ENCODE measurements around the gene ODAD4. TPM values are rescaled to one million over a fixed set of nuclear protein-coding genes. Genes with fewer than 3 reads are reported as not detected.
A peak's percentile ranks its signal among the peaks of the same experiment; 100 is the strongest.
"Not testable (repeated sequence)": the region's sequence is repeated elsewhere in the genome, so short reads cannot be mapped to it uniquely, and the experiment has no call there.

The ODAD4 gene
- total RNA-seq, 1 donor from 2014 or later: 0.63 TPM

GRCh38 chr17:42000413-42001133, 70.2 kb downstream of the ODAD4 start:
- no peaks in the 10 kb centered on the region for H3K9me3 Mint-ChIP-seq
- intact Hi-C loops (cut with micrococcal nuclease): no loop called here
- peaks cover 51% of the 10 kb centered on the region for H3K36me3 Mint-ChIP-seq (ENCODE audit: low read depth)
- H3K4me1 Mint-ChIP-seq: peaks cover 27% of the 10 kb centered on the region
- no peak overlapping the region for H3K4me3 Mint-ChIP-seq
- no peak for DNase-seq
- no peak overlapping the region for H3K27ac Mint-ChIP-seq
- no peaks in the 10 kb centered on the region for H3K27me3 Mint-ChIP-seq

- DNase-seq: no peak
- Mint-ChIP-seq H3K9me3 (no peaks in the 10 kb centered on the region), H3K36me3 (ENCODE audit: low read depth) (peaks cover 41% of the 10 kb centered on the region), H3K4me1 (peaks cover 20% of the 10 kb centered on the region), H3K4me3 (no peak overlapping the region), H3K27ac (no peak overlapping the region), H3K27me3 (no peaks in the 10 kb centered on the region)
- intact Hi-C loops (cut with micrococcal nuclease): no loop called here
Measured at GRCh38 chr17:42001729-42002128, 71.3 kb downstream of the ODAD4 start.

- Mint-ChIP-seq H3K27me3 (no peaks in the 10 kb centered on the region), H3K4me3 (no peak overlapping the region), H3K4me1 (peaks cover 19% of the 10 kb centered on the region), H3K36me3 (ENCODE audit: low read depth) (peaks cover 40% of the 10 kb centered on the region), H3K9me3 (no peaks in the 10 kb centered on the region), H3K27ac (no peak overlapping the region)
- intact Hi-C loops (cut with micrococcal nuclease): no loop called here
- no peak for DNase-seq
Measured at GRCh38 chr17:42002175-42002791, 71.9 kb downstream of the ODAD4 start.

- Mint-ChIP-seq H3K4me3 (no peak overlapping the region), H3K27me3 (no peaks in the 10 kb centered on the region), H3K4me1 (peaks cover 19% of the 10 kb centered on the region), H3K27ac (no peak overlapping the region), H3K9me3 (no peaks in the 10 kb centered on the region), H3K36me3 (ENCODE audit: low read depth) (peaks cover 38% of the 10 kb centered on the region)
- no peak for DNase-seq
- intact Hi-C loops (cut with micrococcal nuclease): no loop called here
Measured at GRCh38 chr17:42002792-42003301, 72.4 kb downstream of the ODAD4 start.

GRCh38 chr17:42005166-42005565, 74.7 kb downstream of the ODAD4 start:
- intact Hi-C loops (cut with micrococcal nuclease): no loop called here
- H3K4me3 Mint-ChIP-seq: no peak overlapping the region
- H3K36me3 Mint-ChIP-seq (ENCODE audit: low read depth): peaks cover 38% of the 10 kb centered on the region
- H3K9me3 Mint-ChIP-seq: no peaks in the 10 kb centered on the region
- peaks cover 24% of the 10 kb centered on the region for H3K4me1 Mint-ChIP-seq
- H3K27ac Mint-ChIP-seq: no peak overlapping the region
- no peak for DNase-seq
- H3K27me3 Mint-ChIP-seq: no peaks in the 10 kb centered on the region

- intact Hi-C loops (cut with micrococcal nuclease): no loop called here
- DNase-seq: no peak
- Mint-ChIP-seq H3K4me1 (peaks cover 36% of the 10 kb centered on the region), H3K27me3 (no peaks in the 10 kb centered on the region), H3K9me3 (no peaks in the 10 kb centered on the region), H3K27ac (peak overlapping the region; percentile 29), H3K4me3 (no peak overlapping the region), H3K36me3 (ENCODE audit: low read depth) (peaks cover 23% of the 10 kb centered on the region)
Measured at GRCh38 chr17:42009170-42009569, 78.8 kb downstream of the ODAD4 start.

GRCh38 chr17:42010266-42010680, 79.9 kb downstream of the ODAD4 start:
- intact Hi-C loops (cut with micrococcal nuclease); DNase-seq; H3K4me3 Mint-ChIP-seq; H3K27me3 Mint-ChIP-seq; H3K9me3 Mint-ChIP-seq: not testable (repeated sequence)
- peaks cover 23% of the 10 kb centered on the region for H3K36me3 Mint-ChIP-seq (ENCODE audit: low read depth)
- peaks cover 39% of the 10 kb centered on the region for H3K4me1 Mint-ChIP-seq
- peak overlapping the region; percentile 65 for H3K27ac Mint-ChIP-seq

GRCh38 chr17:42010898-42011516, 80.6 kb downstream of the ODAD4 start:
- DNase-seq: no peak
- Mint-ChIP-seq H3K4me3 (no peak overlapping the region), H3K4me1 (peaks cover 39% of the 10 kb centered on the region), H3K27me3 (no peaks in the 10 kb centered on the region), H3K9me3 (no peaks in the 10 kb centered on the region), H3K27ac (peak overlapping the region; percentile 65), H3K36me3 (ENCODE audit: low read depth) (peaks cover 23% of the 10 kb centered on the region)
- intact Hi-C loops (cut with micrococcal nuclease): no loop called here

- DNase-seq; intact Hi-C loops (cut with micrococcal nuclease); H3K9me3 Mint-ChIP-seq; H3K27me3 Mint-ChIP-seq; H3K4me3 Mint-ChIP-seq; H3K27ac Mint-ChIP-seq: not testable (repeated sequence)
- peaks cover 26% of the 10 kb centered on the region for H3K36me3 Mint-ChIP-seq (ENCODE audit: low read depth)
- H3K4me1 Mint-ChIP-seq: peaks cover 43% of the 10 kb centered on the region
Measured at GRCh38 chr17:42012363-42012762, 81.9 kb downstream of the ODAD4 start.

GRCh38 chr17:42013740-42014139, 83.3 kb downstream of the ODAD4 start:
- H3K4me3 Mint-ChIP-seq; H3K27me3 Mint-ChIP-seq; H3K9me3 Mint-ChIP-seq; H3K27ac Mint-ChIP-seq; DNase-seq; intact Hi-C loops (cut with micrococcal nuclease): not testable (repeated sequence)
- Mint-ChIP-seq H3K36me3 (ENCODE audit: low read depth) (peaks cover 26% of the 10 kb centered on the region), H3K4me1 (peaks cover 52% of the 10 kb centered on the region)

Other genes starting within 250 kb of the ODAD4 start
- 837 and 858 TPM in 2 replicates for gene EIF1, start 241.7 kb upstream of the ODAD4 start, total RNA-seq
- not detected in 2 replicates for gene GAST, start 218.3 kb upstream of the ODAD4 start, total RNA-seq
- 0.02 and 0.05 TPM in 2 replicates for gene HAP1, start 196.0 kb upstream of the ODAD4 start, total RNA-seq
- 0.14 and 0.24 TPM in 2 replicates for gene JUP, start 143.9 kb upstream of the ODAD4 start, total RNA-seq
- 4.1 and 5.9 TPM in 2 replicates for gene P3H4, start 118.7 kb upstream of the ODAD4 start, total RNA-seq
- 0.31 and 0.47 TPM in 2 replicates for gene FKBP10, start 117.6 kb upstream of the ODAD4 start, total RNA-seq
- gene NT5C3B, start 94.4 kb upstream of the ODAD4 start, total RNA-seq: 46.2 and 47.3 TPM in 2 replicates
- gene KLHL10, start 92.8 kb upstream of the ODAD4 start, total RNA-seq: not detected in 2 replicates
- 22.6 and 22.8 TPM in 2 replicates for gene KLHL11, start 65.2 kb upstream of the ODAD4 start, total RNA-seq
- 225 and 229 TPM in 2 replicates for gene ACLY, start 11.7 kb upstream of the ODAD4 start, total RNA-seq
- gene CNP, start 36.2 kb downstream of the ODAD4 start, total RNA-seq: 81.6 and 84.1 TPM in 2 replicates
- 121 and 128 TPM in 2 replicates for gene DNAJC7, start 86.8 kb downstream of the ODAD4 start, total RNA-seq
- 29.5 and 30.3 TPM in 2 replicates for gene NKIRAS2, start 89.5 kb downstream of the ODAD4 start, total RNA-seq
- 0.05 and 0.07 TPM in 2 replicates for gene C17orf113, start 120.0 kb downstream of the ODAD4 start, total RNA-seq
- 0.16 TPM in 1 of 2 replicates, not detected in the other for gene ZNF385C, start 167.9 kb downstream of the ODAD4 start, total RNA-seq
- 22.9 and 25.8 TPM in 2 replicates for gene DHX58, start 182.1 kb downstream of the ODAD4 start, total RNA-seq
- 76.6 and 77.4 TPM in 2 replicates for gene KAT2A, start 190.8 kb downstream of the ODAD4 start, total RNA-seq
- gene HSPB9, start 192.2 kb downstream of the ODAD4 start, total RNA-seq: not detected in 2 replicates
- gene RAB5C, start 224.4 kb downstream of the ODAD4 start, total RNA-seq: 55.8 and 64.6 TPM in 2 replicates

All from activated CD4-positive, alpha-beta T cell treated with anti-CD3 and anti-CD28 coated beads, Interleukin-2, amount 10 ng/mL, durations not matched to agents 24 days and 14 days (primary cell).